GOT3 (cell line): ENCODE measurements around the gene ARMC10.
"Not testable (repeated sequence)": the region's sequence is repeated elsewhere in the genome, so short reads cannot be mapped to it uniquely, and the experiment has no call there.

ENCODE experiments used
- DNase-seq: peaks from one replicate; lab custom pipeline; 2025; ENCODE audit warnings: mixed read lengths; lab: John Stamatoyannopoulos, UW

The ARMC10 gene

DNA sequence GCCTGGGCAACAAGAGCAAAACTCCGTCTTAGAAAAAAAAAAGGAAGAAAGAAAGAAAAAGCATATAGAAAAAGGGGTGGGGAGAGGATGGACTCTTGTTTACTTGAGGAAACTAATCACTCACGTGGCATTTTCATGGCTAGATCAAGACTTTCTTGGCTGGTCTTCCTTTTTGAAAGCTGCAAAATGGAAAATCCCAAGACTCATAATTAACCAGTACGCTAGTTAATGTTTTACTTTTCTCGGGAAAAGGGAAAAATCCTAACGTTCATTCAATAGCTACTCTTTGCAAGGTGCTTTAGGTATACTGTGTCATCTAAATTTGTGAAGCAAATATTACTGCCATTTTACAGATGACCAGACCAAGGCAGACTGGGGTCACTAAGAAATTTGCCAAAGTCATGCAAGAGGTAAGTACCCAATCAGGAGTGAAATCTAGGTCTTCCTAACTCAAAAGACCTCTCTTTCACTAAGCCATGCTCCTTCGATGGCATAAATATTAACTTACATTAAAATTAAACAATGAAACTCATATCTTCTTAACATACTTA lies 49.6 kb downstream of the ARMC10 start:
- no peak for DNase-seq

DNA sequence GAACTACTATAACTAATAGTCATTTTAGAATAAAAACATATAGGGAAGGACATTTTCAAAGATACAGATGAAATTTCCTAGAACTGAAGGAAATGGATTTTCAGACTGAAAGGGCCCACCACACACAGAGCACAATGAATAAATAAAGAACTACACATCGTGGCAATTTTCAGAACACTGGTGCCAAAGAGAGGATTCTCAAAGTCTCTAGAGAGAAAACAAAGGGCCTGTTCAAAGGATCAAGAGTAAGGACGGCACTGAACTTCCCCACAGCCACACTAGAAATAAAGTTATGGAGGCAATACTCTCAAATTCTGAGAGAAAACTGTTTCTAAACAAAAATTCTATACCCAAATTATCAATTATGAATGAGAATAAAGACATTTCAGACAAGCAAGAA lies 52.1 kb downstream of the ARMC10 start:
- DNase-seq = no peak

DNA sequence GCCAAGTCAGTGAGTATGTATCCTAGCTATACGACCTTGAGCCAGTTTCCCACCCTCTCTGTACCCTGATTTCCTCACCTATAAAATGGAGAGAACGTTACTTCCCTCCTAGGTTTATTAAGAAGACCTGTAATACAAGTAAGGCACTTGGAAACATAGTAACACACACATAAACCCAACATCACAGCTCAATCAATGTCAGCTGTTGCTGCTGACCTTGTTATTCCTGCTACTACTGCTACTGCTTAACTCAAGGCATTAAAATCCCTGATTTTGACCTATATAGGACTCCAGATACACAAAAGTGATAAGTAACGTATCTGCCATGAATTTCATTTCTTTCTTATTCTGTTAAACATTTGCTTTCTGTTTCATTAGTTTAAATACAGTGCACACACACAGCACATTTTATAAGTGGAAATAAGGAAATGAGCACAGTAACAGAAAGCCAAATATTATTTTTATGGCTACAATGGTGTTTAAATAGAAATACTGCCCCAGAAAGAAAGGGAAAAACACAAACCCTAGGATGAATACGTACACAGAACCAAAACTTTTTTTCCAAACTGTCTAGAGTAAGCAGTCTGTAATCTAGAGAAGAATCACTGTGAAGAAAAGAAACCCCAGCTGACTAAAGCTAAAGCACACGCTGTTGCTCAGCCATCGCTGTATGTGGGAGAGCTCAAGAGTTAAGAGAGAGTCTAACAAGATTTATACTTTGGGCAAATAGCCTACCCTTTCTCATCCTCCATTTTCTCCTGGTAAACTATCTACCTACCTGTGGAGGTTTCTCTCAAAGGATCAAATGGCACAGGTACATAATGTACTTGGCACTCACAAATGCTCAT lies 55.0 kb downstream of the ARMC10 start:
- no peak for DNase-seq

- DNase-seq = no peak
These were observed 56.1 kb downstream of the ARMC10 start for GRCh38 chr7:103130901-103131624.

GRCh38 chr7:103132995-103133688 lies 58.2 kb downstream of the ARMC10 start:
- no peak for DNase-seq

GRCh38 chr7:103134836-103135554 lies 60.1 kb downstream of the ARMC10 start:
- DNase-seq = no peak

GRCh38 chr7:103140061-103140460 lies 65.1 kb downstream of the ARMC10 start:
- DNase-seq = no peak

DNA sequence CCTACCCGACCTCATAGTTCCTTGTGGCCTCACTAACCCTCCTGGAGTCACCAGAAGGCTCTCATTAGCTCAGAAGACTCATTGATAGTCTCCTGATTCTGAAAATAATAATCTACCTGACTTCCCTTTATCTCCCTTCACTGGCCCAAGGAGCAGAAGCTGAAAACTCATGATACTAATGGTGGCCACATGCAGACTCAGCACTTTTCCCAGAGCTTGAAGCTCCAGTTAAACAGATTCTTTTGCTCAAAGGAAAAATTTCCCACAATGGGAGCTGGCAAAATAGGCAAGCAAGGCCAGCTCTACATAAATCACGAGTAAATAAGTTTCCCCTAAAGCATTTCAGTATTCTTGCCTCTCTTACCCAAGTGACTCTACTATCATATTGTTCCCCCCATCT lies 65.7 kb downstream of the ARMC10 start:
- no peak for DNase-seq

DNA sequence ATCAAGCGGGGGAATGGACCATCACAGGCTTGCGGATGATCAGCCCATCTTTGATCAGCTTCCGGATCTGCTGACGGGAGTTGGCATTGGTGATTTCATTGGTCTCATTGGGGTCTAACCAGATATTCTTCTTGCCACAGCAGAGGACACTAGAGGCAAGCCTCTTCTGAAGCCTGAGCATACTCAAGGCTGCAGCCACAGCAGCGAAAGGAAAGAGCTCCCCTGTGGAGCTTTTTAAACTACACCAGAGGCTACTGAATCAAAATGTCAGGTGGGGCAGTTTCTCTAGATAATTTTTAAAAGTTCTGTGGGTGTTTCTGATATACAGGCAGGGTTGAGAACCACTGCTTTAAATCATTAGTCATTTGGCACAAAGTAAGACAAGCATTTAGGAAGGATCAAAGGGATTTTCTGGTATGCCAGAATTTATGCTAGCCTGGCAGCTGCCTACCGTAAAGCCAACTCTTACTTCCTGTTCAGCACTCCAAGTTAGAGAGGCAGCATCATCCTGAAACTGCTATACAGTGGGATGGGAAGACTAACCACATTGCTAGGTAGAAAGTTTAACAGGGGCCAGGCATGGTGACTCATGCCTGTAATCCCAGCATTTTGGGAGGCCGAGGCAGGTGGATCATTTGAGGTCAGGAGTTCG lies 66.9 kb downstream of the ARMC10 start:
- DNase-seq = no peak

DNA sequence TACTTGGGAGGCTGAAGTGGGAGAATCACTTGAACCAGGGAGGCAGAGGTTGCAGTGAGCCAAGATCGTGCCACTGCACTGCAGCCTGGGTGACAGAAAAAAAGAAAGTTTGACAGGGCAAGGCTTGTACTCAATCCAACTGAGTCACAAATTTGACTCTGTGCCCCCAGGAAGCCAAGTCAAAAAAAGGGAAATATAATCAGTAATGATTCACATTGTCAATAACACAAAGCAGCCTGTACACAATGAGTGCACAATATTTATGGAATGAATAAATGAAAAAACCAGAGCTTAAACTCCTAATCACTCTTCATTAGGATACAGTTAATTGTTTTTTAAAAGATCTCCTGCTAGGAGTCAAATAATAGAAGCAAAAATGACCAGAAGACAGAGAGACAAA lies 67.6 kb downstream of the ARMC10 start:
- no peak for DNase-seq

DNA sequence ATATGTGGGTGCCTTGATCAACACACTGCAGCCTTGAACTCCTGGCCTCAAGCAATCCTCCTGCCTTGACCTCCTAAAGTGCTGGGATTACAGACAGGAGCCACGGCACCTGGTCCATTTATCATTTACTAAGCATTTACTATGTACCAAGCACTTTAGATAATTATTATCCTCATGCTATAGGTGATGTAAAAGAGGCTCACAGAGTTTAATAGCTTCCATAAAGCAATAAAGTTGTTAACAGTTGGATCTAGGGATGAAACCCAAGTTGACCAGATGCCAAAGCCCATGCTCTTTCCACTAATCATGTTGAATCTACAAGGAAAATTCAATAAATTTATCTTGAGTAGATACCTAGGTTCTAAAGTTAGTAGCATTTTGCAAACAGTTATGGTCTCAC lies 68.9 kb downstream of the ARMC10 start:
- DNase-seq = no peak

DNA sequence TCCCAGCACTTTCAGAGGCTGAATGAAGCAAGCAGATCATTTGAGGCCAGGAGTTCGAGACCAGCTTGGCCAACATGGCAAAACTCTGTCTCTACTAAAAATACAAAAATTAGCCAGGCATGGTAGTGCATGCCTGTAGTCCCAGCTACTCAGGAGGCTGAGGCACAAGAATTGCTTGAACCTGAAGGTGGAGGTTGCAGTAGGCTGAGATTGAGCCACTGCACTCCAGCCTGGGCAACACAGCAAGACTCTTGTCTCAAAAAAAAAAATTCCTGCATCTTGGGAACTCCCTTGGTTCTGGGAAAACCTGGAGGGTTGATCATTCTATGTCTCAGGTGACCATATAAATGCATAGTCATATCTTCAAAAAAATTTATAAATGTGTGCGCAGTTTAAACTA lies 69.8 kb downstream of the ARMC10 start:
- not testable (repeated sequence) for DNase-seq

GRCh38 chr7:103148131-103148993 lies 73.4 kb downstream of the ARMC10 start:
- DNase-seq = no peak
